Placental pericyte (primary cell): Measurements from ENCODE around the gene HTR5A. TPM values are rescaled to one million over a fixed set of nuclear protein-coding genes. Genes with fewer than 3 reads are reported as not detected.

Source experiments
- small RNA-seq: library from RNA; depleted of rRNA; stranded (forward); fragments of <200 nt; gene quantifications from one replicate; pipeline ENCODE3, GENCODE V24; 2012; ENCODE audit warnings: low replicate concordance
- total RNA-seq: library from RNA; depleted of rRNA; stranded (reverse); fragments of >200 nt; gene quantifications from 2 replicates; pipeline ENCODE4 v1.2.3, GENCODE V29; 2012

Gene HTR5A
- not detected in 2 replicates for total RNA-seq

GRCh38 chr7:155069992-155070751 is at the start of gene HTR5A:
Gene HTR5A, plus strand, starts transcription at chr7:155070324. Its CDS starts 576 bp downstream, at chr7:155070900.

Small RNA genes within 50 kb of the gene (small RNA-seq; reads per million reads assigned to genes)
- gene AC092628.1 = not detected

Other genes with a start within 250 kb of the HTR5A start
- gene PAXIP1, start 67.2 kb upstream of the HTR5A start, total RNA-seq = 7.4 and 11.3 TPM in 2 replicates
- 203 and 486 TPM in 2 replicates for gene INSIG1, start 227.6 kb downstream of the HTR5A start, total RNA-seq